Measurements from ENCODE around the gene PEX11A.

The PEX11A gene, protein sequence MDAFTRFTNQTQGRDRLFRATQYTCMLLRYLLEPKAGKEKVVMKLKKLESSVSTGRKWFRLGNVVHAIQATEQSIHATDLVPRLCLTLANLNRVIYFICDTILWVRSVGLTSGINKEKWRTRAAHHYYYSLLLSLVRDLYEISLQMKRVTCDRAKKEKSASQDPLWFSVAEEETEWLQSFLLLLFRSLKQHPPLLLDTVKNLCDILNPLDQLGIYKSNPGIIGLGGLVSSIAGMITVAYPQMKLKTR

DNA sequence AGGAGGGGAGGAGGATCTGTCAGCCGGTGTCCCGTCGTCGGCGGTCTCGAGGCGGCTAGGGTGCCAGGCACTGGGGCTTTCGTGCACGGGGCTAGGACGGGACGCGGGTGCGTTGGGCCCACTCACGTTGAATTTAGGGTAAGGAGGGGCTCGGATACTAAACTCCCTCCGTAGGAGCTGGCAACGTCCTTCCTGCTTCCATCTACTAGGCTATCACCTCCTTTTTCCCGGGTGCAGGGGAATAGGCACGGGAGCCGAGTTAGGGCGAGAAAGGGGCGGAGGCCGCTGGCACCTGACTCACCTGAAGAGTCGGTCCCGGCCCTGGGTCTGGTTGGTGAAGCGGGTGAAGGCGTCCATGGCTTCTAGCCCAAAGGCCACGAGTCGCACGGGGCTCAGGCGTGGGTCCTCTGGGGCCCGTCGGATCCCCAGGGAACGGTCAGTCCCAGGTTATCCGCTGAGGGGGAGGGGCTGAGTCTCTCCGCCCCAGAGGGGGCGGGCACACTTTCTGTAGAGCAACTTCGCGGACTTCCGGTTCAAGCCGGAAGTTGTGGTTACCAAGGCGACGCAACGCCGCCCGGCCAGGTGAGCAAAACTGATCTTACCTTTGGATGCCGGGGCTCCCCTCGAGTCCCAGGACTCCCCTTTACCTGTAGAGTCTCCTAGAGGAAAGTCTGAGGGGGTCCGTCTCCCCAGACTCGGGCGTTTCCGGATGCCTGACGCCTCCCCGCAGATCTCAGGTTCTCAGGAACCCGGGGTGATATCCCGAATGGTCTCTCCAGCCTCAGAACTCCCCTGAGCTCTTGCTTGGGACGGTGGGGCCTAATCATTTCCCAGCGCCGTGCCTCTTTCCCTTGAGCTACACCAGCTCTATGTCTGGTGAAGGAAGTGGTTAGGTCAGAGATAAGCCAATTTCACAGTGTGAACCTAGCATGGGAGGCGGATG, at the start of gene PEX11A, which contains the start of gene WDR93:
TSS of gene PEX11A (minus strand) at position 479 of the 943 bp plus-strand sequence. CDS start at position 357, 122 bp downstream.
TSS of gene WDR93 (plus strand) at position 536 of the 943 bp plus-strand sequence. CDS start 10,936 bp downstream, outside the sequence.
- peak within 1 kb of the TSS; percentile 61 for H3K4me3 ChIP-seq (ENCODE audit: low read length)
- no peaks in the 10 kb centered on the region for H3K36me3 ChIP-seq (ENCODE audit: control insufficient read depth, insufficient read depth, low read length)
- H3K27me3 ChIP-seq (ENCODE audit: control insufficient read depth, insufficient read depth, low read length) = no peaks in the 10 kb centered on the region
- H3K9ac ChIP-seq (ENCODE audit: low read length) = peak within 1 kb of the TSS; percentile 76
- H3K9me3 ChIP-seq (ENCODE audit: control insufficient read depth, low read length) = no peaks in the 10 kb centered on the region
- H3K4me1 ChIP-seq (ENCODE audit: control insufficient read depth, insufficient read depth, low read length) = no peaks in the 10 kb centered on the region

DNA sequence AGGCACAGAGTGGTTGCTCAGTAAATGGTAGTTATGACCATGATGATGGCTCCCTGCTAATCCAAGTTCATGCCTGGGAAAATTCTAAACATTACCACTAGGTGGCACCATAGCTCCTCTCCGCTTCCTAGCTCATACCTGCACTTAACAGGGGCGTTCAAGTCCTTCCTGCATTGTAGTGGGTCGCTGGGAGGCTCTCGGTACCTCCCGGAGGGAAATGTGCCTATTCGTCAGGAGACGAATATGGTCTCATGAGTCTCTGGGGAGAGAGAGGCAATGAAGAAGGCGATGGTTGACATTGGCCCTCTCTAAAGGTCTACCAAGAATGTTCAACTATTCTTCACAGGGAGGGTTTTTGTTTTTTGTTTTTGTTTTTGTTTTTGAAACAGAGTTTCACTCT, 49.6 kb upstream of the PEX11A start:
- H3K9ac ChIP-seq (ENCODE audit: low read length) = no peak overlapping the region
- no peak overlapping the region for H3K4me3 ChIP-seq (ENCODE audit: low read length)

DNA sequence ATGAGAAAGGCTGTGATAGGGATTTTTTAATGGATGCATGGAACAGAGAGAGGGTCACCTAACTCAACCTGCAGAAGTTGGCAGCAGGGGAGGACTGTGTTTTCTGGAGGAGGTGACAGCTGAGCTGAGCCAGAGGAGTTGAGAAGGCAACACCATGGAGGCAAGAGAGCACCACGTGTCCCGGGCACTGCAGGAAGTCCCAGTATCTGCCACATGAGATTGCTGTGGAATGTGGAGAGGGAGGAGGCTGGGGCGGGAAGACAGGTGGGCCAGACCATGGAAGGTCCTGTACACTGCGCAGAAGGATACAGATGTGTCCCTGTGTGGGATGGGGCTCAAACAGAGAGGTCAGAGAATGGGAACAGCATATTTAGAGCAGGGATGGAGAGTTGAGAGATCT, 45.2 kb upstream of the PEX11A start:
- Histone ChIP-seq H3K36me3 (ENCODE audit: control insufficient read depth, insufficient read depth, low read length) (no peaks in the 10 kb centered on the region), H3K9ac (ENCODE audit: low read length) (no peak overlapping the region)

More for the DNA sequence above, 49.6 kb upstream of the PEX11A start:
- H3K9me3 ChIP-seq (ENCODE audit: control insufficient read depth, low read length) = no peaks in the 10 kb centered on the region
- no peaks in the 10 kb centered on the region for H3K36me3 ChIP-seq (ENCODE audit: control insufficient read depth, insufficient read depth, low read length)
- H3K27me3 ChIP-seq (ENCODE audit: control insufficient read depth, insufficient read depth, low read length) = peaks cover 3% of the 10 kb centered on the region
- H3K4me1 ChIP-seq (ENCODE audit: control insufficient read depth, insufficient read depth, low read length) = peaks cover 4% of the 10 kb centered on the region

DNA sequence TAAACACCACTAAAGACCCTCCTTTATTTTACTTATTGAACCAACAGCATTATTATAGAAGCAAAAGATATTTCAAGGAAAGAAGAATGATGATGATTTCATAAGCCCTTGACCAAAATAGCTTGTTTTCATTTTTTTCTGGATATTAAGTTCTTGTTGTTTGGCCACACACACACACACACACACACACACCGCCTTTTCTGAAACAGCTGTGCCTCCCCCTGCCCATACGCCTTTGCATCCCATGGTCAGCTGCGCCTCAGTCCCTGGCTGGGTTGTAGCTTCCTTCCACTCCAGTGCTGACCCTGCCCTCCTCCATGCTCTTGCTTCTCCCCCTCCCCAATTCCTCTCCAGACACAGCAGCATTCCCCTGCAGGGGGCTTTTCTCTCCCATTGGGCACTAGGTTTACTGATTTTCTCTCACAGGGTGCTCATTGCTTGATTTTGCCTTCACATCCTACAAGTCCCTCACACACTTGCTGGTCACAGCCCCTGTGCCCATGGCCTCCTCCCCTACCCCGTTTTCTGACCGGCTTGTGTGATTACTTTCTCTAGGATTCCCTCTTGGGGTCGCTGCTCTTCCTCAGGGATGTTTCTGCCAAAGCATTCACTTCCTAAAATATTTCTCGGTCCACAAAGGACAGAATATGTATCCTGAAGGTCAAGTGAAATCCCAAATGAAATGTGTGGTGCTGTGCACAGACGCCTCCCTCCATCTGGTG, 42.1 kb upstream of the PEX11A start:
- Histone ChIP-seq H3K4me1 (ENCODE audit: control insufficient read depth, insufficient read depth, low read length) (no peaks in the 10 kb centered on the region), H3K4me3 (ENCODE audit: low read length) (no peak overlapping the region), H3K9me3 (ENCODE audit: control insufficient read depth, low read length) (no peaks in the 10 kb centered on the region), H3K36me3 (ENCODE audit: control insufficient read depth, insufficient read depth, low read length) (no peaks in the 10 kb centered on the region), H3K27me3 (ENCODE audit: control insufficient read depth, insufficient read depth, low read length) (peaks cover 9% of the 10 kb centered on the region), H3K9ac (ENCODE audit: low read length) (no peak overlapping the region)

More for the DNA sequence above, 45.2 kb upstream of the PEX11A start:
- Histone ChIP-seq H3K9me3 (ENCODE audit: control insufficient read depth, low read length) (no peaks in the 10 kb centered on the region), H3K4me3 (ENCODE audit: low read length) (no peak overlapping the region), H3K4me1 (ENCODE audit: control insufficient read depth, insufficient read depth, low read length) (peaks cover 4% of the 10 kb centered on the region), H3K27me3 (ENCODE audit: control insufficient read depth, insufficient read depth, low read length) (peaks cover 9% of the 10 kb centered on the region)

DNA sequence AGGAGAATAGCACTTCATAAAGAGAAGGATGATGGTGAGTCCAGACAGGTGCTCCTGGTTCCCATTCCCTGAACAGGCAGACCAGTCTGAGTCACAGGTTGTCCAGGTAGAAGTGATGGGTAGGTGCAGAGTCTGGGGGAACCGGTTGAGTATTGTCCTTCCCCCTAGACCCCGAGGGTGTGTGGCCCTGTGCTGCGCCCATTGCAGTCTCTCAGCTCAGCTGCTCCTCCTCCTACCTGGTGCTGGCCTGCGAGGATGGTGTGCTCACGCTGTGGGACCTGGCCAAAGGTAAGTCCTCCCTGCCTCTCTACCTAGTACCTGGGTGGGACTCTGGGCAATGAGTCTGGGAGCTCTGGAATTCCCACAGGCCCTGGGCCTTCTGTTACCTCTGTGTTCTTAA, 40.7 kb upstream of the PEX11A start:
- Histone ChIP-seq H3K9ac (ENCODE audit: low read length) (no peak overlapping the region), H3K9me3 (ENCODE audit: control insufficient read depth, low read length) (no peaks in the 10 kb centered on the region), H3K4me3 (ENCODE audit: low read length) (no peak overlapping the region), H3K4me1 (ENCODE audit: control insufficient read depth, insufficient read depth, low read length) (no peaks in the 10 kb centered on the region), H3K36me3 (ENCODE audit: control insufficient read depth, insufficient read depth, low read length) (no peaks in the 10 kb centered on the region), H3K27me3 (ENCODE audit: control insufficient read depth, insufficient read depth, low read length) (peaks cover 8% of the 10 kb centered on the region)

DNA sequence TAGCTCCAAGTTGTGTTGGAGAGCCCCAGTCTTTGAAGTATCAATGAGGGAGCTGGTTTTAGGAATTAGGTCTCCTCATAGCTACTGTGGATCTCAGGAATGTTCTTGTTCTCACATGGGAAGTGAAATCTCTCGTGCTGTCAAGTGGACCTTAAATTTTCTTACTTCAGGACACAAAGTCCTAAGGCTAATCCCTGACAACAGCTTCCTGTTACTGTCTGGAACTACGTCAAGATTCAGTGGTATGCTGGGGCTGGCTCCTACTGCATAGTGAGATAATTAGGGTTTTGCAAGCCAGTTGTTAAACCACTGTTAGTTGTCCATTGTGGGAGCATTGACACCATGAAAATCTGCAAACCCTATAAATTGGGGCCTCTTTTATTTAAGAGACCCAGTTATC, 37.7 kb upstream of the PEX11A start:
- Histone ChIP-seq H3K27me3 (ENCODE audit: control insufficient read depth, insufficient read depth, low read length) (peaks cover 3% of the 10 kb centered on the region), H3K9ac (ENCODE audit: low read length) (no peak overlapping the region), H3K4me3 (ENCODE audit: low read length) (no peak overlapping the region), H3K4me1 (ENCODE audit: control insufficient read depth, insufficient read depth, low read length) (no peaks in the 10 kb centered on the region), H3K9me3 (ENCODE audit: control insufficient read depth, low read length) (no peaks in the 10 kb centered on the region), H3K36me3 (ENCODE audit: control insufficient read depth, insufficient read depth, low read length) (no peaks in the 10 kb centered on the region)

DNA sequence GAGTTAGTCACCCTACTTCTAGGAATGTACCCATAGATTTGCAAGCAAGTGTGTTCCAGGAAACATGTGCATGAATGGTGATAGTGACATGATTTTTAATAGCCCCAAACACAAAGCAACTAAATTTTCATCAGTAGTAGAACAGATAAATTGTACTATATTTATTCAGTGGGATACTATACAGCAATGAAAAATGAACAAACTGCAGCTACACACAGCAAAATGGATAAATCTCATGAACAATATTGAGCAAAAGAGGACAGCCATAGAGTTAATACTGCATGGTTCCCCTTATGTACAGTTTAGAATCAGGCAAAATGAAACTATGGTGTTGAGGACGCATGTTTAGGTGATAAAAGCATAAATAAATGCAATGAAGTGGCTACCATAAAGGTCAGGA, 34.5 kb upstream of the PEX11A start:
- no peak overlapping the region for H3K4me3 ChIP-seq (ENCODE audit: low read length)
- no peak overlapping the region for H3K9ac ChIP-seq (ENCODE audit: low read length)
- peaks cover 3% of the 10 kb centered on the region for H3K27me3 ChIP-seq (ENCODE audit: control insufficient read depth, insufficient read depth, low read length)
- H3K4me1 ChIP-seq (ENCODE audit: control insufficient read depth, insufficient read depth, low read length) = no peaks in the 10 kb centered on the region
- no peaks in the 10 kb centered on the region for H3K36me3 ChIP-seq (ENCODE audit: control insufficient read depth, insufficient read depth, low read length)
- no peaks in the 10 kb centered on the region for H3K9me3 ChIP-seq (ENCODE audit: control insufficient read depth, low read length)

DNA sequence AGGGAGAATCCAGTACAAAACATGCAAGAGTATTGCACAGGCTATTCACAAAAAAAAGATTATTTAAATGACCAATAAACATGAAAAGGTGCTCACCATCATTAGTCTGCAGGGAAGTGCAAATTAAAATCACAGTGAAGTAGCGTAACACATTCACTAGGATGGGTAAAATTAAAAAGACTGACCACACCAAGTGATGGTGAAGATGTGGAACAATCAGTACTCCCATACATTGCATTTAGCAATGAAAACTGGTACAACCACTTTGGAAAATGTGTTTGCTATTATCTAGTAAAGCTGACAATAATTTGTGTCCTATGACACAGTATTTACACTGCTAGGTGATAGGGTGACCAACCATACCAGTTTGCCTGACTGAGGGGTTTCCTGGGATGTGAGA, 34.1 kb upstream of the PEX11A start:
- H3K9me3 ChIP-seq (ENCODE audit: control insufficient read depth, low read length) = no peaks in the 10 kb centered on the region
- H3K4me1 ChIP-seq (ENCODE audit: control insufficient read depth, insufficient read depth, low read length) = no peaks in the 10 kb centered on the region
- no peak overlapping the region for H3K4me3 ChIP-seq (ENCODE audit: low read length)
- H3K27me3 ChIP-seq (ENCODE audit: control insufficient read depth, insufficient read depth, low read length) = peaks cover 3% of the 10 kb centered on the region
- no peaks in the 10 kb centered on the region for H3K36me3 ChIP-seq (ENCODE audit: control insufficient read depth, insufficient read depth, low read length)
- no peak overlapping the region for H3K9ac ChIP-seq (ENCODE audit: low read length)

DNA sequence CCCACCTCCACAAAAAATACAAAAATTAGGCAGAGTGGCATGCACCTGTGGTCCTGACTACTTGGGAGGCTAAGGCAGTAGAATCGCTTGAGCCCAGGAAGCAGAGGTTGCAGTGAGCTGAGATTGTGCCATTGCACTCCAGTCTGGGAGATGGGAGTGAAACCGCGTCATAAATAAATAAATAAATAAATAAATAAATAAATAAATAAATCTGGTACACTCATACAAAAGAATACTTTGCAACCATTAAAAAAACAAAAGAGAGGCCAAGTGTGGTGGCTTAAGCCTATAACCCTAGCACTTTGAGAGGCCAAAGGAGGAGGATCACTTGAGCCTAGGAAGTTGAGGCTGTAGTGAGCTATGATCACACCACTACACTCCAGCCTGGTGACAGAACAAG, 32.5 kb upstream of the PEX11A start:
- Histone ChIP-seq H3K9me3 (ENCODE audit: control insufficient read depth, low read length) (no peaks in the 10 kb centered on the region), H3K4me3 (ENCODE audit: low read length) (no peak overlapping the region), H3K4me1 (ENCODE audit: control insufficient read depth, insufficient read depth, low read length) (no peaks in the 10 kb centered on the region), H3K9ac (ENCODE audit: low read length) (no peak overlapping the region), H3K27me3 (ENCODE audit: control insufficient read depth, insufficient read depth, low read length) (peaks cover 3% of the 10 kb centered on the region), H3K36me3 (ENCODE audit: control insufficient read depth, insufficient read depth, low read length) (no peaks in the 10 kb centered on the region)

DNA sequence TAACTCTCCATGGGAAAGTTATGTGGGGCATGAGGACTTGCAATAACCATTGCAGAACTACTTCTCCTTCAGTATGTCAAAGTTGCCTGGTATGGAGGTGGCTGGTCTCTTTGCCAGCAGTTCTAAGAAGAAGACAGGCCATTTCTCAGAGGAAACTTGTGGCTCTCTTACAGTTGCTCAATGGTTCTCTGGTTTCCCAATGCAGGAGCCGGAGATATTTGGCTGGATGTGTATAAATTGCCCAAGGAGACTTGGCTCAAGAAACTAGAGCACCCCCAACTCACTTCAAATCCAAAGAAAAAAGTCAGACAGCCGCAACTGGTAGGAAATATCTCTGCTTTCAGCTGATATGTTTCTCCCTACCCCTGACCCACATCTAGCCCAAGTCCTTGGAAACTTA, 24.2 kb upstream of the PEX11A start:
- no peaks in the 10 kb centered on the region for H3K9me3 ChIP-seq (ENCODE audit: control insufficient read depth, low read length)
- H3K27me3 ChIP-seq (ENCODE audit: control insufficient read depth, insufficient read depth, low read length) = no peaks in the 10 kb centered on the region
- H3K9ac ChIP-seq (ENCODE audit: low read length) = no peak overlapping the region
- no peaks in the 10 kb centered on the region for H3K4me1 ChIP-seq (ENCODE audit: control insufficient read depth, insufficient read depth, low read length)
- H3K36me3 ChIP-seq (ENCODE audit: control insufficient read depth, insufficient read depth, low read length) = no peaks in the 10 kb centered on the region
- H3K4me3 ChIP-seq (ENCODE audit: low read length) = no peak overlapping the region

DNA sequence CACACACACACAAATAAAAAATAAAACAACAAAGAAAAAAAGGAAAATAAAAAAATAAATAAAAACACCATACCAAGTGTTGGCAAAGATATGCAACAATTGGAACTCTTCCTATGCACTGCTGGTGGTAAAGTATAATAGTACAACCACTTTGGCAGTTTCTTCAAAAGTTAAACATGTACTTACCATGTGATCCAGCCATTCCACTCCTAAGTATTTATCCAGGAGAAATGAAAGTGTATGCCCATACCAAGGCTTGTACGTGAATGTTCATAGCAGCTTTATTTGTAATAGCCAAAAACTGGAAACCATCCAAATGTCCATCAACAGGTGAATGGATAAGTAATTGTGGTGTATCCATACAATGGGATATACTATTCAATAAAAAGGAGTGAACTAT, 17.0 kb upstream of the PEX11A start:
- H3K9ac ChIP-seq (ENCODE audit: low read length) = no peak overlapping the region
- no peaks in the 10 kb centered on the region for H3K4me1 ChIP-seq (ENCODE audit: control insufficient read depth, insufficient read depth, low read length)
- H3K36me3 ChIP-seq (ENCODE audit: control insufficient read depth, insufficient read depth, low read length) = no peaks in the 10 kb centered on the region
- H3K9me3 ChIP-seq (ENCODE audit: control insufficient read depth, low read length) = no peaks in the 10 kb centered on the region
- no peaks in the 10 kb centered on the region for H3K27me3 ChIP-seq (ENCODE audit: control insufficient read depth, insufficient read depth, low read length)
- H3K4me3 ChIP-seq (ENCODE audit: low read length) = no peak overlapping the region

DNA sequence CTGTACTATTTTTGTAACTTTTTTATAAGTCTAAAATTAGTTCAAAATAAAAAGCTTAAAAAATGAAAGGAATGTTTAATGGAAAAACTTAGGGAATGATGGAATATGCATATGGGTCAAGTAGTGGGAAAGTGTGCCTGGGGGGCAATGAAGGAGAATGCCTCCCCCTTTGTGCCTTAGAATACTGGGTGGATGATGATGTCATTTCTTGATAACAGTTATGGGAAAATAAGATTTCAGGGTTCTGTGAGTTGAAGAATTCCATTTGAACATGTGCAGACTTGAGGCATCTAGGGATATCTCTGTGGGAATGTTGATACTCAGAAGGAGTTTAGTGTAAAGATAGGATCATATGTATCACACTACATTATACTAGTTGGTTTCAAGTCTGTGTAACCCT, 13.9 kb upstream of the PEX11A start:
- Histone ChIP-seq H3K9ac (ENCODE audit: low read length) (no peak overlapping the region), H3K4me3 (ENCODE audit: low read length) (no peak overlapping the region), H3K9me3 (ENCODE audit: control insufficient read depth, low read length) (no peaks in the 10 kb centered on the region), H3K27me3 (ENCODE audit: control insufficient read depth, insufficient read depth, low read length) (no peaks in the 10 kb centered on the region), H3K4me1 (ENCODE audit: control insufficient read depth, insufficient read depth, low read length) (no peaks in the 10 kb centered on the region), H3K36me3 (ENCODE audit: control insufficient read depth, insufficient read depth, low read length) (no peaks in the 10 kb centered on the region)
